GM21381 (cell line): ENCODE results near the gene TTYH2.
"Not testable (repeated sequence)": the region's sequence is repeated elsewhere in the genome, so short reads cannot be mapped to it uniquely, and the experiment has no call there.

Experiments
- ATAC-seq: cut with Tn5 transposase; IDR thresholded peaks from one replicate; pipeline ENCODE4 v1.9.1; 2021; ENCODE audit warnings: mild to moderate bottlenecking, moderate library complexity; ENCODE audit not compliant: unreplicated experiment

Gene TTYH2

GRCh38 chr17:74212913-74213791 lies at the start of gene TTYH2:
TSS of gene TTYH2 (plus strand) at chr17:74213571. CDS start at chr17:74213588, 17 bp downstream.
- peak; percentile 60 for ATAC-seq

GRCh38 chr17:74163836-74164235 lies 49.5 kb upstream of the TTYH2 start:
- ATAC-seq = no peak

- no peak for ATAC-seq
Observed at GRCh38 chr17:74164446-74165045, 48.8 kb upstream of the TTYH2 start.

DNA sequence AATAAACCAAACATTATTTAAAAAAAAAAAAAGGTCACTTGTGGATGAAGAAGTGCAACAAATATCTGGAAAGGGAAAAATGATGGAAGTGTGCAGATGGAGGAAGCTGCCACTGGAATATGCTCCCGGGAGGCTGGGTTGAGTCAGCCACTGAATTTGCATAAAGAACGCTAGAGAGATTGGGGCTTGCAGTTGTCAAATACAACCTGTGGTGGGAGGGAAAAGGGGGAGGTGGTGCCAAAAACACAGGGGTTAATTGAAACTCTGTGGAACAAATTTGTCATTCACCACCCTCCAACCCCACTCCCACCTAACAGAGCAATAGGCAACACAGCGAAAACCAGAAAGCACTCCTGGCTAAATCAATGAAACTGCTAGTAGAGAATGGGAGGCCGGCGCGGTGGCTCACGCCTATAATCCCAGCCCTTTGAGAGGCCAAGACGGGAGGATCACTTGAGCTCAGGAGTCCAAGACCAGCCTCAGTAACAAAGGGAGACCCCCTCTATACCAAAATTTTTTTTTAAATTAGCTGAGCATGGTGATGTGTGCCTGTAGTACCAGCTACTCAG lies 47.5 kb upstream of the TTYH2 start:
- no peak for ATAC-seq

GRCh38 chr17:74170924-74171323 lies 42.4 kb upstream of the TTYH2 start:
- ATAC-seq = no peak

DNA sequence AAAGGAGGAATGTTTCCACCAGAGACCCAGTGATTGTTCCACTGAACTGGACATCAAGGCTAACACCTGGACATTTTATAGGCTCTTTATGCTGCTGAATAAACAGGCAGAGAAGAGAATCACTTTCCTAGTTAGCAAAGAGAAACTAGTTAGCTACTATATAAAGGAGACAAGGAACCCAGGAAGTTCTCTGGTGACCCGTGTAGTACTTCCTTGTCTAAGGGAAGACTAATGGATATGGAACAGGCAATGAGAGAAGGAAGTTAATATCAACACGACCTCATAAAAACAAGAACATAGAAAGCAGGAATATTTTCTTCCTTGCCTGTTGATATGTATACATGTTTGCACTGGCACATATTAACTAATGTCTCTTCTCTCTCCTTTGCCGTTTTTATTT lies 40.7 kb upstream of the TTYH2 start:
- no peak for ATAC-seq

DNA sequence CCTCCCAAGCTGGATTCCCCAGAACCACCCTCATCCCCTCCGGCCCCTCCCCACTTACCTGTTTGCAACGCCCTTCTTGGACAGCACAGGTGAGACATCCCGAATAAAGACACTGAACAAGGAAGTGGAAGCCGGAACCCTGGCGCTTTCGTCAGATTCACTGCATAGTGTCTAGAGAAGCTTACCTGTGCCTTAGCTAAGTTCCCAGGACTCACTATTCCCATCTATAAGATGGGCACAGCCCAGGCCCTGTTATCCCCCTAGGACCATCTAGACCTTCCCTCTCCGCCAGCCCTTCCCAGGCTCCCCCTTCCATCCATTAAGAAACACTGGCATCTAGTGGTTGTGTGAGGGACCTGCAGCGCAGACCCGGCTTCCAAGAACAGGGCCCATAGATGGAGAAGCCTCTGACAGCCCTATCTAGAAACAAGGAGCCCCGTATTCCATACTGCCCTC lies 36.8 kb upstream of the TTYH2 start:
- ATAC-seq = no peak

- ATAC-seq = no peak
Observed at GRCh38 chr17:74177018-74177450, 36.3 kb upstream of the TTYH2 start.

DNA sequence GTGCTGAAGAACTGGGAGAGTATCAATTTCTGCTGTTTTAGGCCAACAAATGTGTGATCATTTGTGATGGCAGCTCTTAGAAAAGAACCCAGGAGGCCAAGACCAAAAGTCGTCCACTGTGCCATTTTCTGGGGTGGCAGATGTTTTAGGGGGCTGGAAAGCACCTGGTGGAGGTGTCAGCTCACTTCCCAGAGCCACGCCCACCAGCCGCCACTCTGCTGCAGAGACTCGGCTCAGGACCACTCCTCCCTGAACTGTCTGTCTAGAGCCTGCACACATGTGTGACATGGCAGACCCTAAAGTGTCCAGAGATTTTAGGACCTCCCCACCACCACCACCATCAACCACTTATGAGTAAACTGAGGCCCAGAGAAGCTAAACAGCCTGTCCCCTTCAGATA lies 33.8 kb upstream of the TTYH2 start:
- ATAC-seq = no peak

DNA sequence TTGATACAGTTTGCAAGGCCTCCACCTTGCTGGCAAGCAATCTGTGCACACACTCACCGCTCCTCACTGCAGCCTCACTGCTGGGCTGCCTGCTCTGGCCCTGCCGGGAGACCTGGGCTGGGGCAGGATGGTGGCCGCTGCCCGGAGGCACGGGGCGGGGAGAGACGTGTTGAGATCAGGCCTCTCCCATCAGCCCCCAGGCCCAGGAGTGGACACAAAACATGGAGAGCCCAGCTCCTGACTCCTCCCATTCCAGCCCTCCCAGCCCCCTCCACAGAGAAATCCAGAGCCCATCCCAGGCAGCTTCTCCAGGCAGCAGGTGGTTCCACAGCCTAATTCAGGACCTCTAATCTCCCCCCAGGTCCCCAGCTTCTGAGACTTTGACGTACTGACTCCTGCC lies 33.0 kb upstream of the TTYH2 start:
- no peak for ATAC-seq

DNA sequence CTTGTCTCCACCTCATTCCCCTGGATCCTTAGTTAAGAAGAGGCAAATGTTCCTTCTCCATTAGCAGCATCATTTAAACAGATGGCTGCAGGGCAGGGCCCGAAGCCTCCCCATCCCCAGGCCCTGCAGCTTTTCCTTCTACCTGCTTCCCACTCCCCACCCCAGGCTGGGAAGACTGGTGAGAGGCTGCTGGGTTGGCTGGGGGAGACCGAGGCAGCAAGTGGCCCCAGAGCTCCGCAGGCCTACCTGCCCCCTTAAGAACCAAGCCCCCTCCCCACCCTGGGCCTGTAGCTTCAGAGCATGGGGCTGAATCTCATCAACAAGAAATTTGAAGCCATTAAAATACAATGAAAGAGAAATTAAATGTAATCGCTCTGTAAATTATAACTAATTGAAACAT lies 32.0 kb upstream of the TTYH2 start:
- ATAC-seq = no peak

DNA sequence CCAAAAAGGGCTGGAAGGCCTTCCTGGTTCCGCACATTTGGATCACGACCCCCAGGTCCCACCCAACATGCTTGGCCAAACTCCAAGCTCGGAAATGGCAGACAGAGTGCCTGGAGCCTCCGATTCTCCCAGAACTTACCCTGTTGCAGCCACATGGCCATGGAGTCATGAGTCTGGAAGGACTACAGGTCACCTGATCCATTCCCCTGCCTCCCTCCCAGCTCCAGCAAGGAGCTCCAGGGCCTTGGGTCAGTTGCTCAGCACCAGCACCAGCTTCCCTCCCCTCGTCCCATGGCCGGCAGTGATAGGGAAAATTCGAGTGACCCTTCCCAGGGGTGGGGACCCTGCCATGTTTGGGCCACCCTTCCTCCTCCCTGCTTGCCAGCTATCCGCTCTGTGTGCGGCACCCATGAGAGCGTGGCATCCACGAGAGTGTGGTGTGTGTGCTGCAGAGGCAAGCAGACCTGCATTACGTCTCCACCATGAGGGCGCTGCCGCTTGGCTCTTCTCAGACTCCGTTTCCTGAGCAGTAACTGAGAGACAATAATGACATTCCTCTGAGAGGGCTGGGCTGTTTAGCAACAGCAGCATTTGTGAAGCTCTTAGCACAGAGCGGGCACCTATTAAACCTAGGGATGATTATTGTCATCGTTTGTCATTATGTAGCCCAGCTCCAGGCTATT lies 31.2 kb upstream of the TTYH2 start:
- ATAC-seq = no peak

GRCh38 chr17:74183411-74183810 lies 30.0 kb upstream of the TTYH2 start:
- ATAC-seq = no peak

- ATAC-seq = no peak
Observed at GRCh38 chr17:74185571-74186185, 27.7 kb upstream of the TTYH2 start.

DNA sequence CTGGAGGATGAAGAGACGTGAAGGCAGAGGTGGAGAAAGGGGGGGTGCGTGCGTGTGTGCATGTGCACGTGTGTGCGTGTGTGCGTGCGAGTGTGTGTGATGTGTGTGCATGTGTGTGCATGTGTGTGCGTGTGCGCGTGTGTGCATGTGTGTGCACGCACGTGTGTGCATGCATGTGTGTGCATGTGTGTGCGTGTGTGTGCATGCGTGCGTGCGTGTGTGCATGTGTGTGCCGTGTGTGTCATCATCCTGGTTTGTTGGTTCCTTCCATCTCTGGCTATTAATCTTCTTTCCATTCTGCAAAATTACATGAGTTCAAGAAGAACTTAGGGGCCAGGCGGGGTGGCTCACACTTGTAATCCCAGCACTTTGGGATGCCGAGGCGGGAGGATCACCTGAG lies 26.9 kb upstream of the TTYH2 start:
- ATAC-seq = no peak

DNA sequence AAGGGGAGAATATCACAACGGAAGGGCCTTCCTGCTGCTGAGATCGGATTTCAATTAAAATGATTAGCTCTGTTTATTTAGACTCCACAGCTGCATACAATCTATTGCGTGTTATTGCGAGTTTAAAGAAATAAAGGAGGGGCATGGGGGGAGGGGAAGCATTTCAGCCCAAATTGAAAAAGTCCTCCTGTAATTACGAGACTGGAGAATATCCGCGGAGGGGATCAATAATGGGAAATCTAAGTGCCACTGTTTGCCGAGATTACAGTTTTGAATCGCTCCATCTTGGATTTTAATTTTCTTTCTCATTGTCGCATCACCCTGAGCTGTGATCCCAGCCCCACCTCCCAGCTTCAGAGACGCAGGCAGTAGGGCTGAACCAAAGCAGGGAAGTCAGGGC lies 25.6 kb upstream of the TTYH2 start:
- no peak for ATAC-seq

DNA sequence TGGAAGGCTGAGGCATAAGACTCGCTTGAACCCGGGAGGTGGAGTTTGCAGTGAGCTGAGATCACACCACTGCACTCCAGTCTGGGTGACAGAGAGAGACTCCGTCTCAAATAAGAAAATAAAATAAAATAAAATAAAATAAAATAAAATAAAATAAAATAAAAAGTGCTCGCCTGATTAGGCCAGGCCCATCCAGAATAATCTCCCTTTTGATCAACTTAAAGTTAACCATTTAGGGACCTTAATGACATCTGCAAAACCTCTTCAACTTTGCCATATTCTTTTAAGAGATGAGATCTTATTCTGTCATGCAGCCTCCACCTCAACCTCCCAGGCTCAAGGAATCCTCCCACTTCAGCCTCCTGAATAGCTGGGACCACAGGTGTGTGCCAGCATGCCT lies 24.7 kb upstream of the TTYH2 start:
- not testable (repeated sequence) for ATAC-seq

DNA sequence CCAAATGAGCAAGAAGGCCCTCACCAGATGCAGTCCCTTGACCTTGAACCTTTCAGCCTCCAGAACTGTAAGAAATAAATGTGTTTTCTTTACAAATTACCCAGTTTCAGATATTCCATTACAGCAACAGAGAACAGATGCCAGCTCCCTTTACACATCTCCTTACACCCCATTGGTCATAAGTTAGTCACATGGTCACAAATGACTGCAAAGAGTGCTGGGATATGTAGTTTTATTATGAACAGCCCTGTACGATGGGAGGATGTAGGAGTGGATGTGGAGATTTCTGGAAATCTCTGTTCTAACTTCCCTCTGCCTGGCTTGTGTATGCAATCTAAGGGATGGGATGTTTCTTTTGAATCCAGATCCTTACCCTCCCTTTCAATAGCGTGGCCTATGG lies 23.2 kb upstream of the TTYH2 start:
- ATAC-seq = peak; percentile 73

DNA sequence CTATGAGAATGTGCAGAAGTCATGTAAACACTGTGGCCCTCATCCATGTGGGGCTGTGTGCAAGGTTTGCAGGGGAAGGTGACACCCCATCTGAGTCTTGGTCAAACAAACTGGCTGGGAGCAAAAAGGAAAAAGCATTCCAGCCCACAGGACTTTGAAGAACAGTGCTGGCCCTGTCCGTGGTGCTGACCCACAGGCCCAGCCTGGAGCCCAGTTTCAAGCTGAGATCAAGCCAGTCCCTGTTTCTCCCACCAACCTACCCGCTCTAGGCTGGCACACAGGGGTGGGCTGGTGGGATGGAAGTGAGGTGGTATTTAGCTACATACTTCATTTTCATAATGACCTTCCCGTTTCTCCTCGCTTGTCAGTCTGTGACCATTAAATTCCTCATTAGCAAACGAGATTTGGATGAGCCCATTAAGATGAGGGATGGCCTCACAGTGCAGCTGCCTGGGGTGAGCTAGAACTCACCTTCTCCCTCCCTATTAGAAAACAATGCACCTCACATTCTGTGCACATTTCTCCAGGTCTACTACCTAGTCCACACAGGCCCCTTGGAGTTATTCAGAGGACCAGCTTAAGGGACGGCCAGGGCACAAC lies 22.5 kb upstream of the TTYH2 start:
- no peak for ATAC-seq

- ATAC-seq = no peak
Observed at GRCh38 chr17:74192950-74193781, 20.2 kb upstream of the TTYH2 start.
